NCI-H82 treated with DMSO at 0.1 percent for 48 hours (cell line): ENCODE measurements around the gene VWCE.
"Not testable (repeated sequence)": the region's sequence is repeated elsewhere in the genome, so short reads cannot be mapped to it uniquely, and the experiment has no call there.

Source experiments
- DNase-seq: peaks from one replicate; lab custom pipeline; 2025; ENCODE audit not compliant: unreplicated experiment; lab: John Stamatoyannopoulos, UW

Gene VWCE

DNA sequence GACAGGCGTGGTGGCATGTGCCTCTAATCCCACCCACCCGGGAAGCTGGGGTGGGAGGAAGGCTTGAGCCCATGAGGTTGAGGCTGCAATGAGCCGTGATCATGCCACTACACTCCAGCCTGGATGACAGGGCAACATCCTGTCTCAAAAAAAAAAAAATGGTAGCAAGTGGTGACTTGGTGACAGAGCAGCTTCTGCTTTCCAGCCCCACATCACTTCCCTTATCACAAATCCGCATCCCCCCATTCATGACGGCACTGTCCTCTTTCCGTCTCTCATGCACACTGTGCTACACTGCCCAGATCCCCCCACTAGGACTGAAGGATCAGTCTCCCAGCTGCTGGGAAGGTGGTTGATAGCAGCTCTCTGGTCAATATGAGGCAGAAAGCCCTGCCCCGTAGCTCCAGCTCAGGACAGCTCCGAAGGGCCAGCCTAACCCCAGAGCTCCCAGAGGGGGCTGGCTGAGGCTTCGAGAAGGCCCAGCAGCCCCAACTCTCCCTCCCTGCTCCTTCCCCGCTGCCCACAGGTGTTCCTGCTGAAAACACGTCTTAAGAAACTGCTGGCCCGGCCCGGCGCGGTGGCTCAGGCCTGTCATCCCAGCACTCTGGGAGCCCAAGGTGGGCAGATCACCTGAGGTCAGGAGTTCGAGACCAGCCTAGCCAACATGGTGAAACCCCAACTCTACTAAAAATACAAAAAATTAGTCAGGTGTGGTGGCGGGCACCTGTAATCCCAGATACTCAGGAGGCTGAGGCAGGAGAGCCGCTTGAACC lies 38.2 kb downstream of the VWCE start:
- no peak for DNase-seq

DNA sequence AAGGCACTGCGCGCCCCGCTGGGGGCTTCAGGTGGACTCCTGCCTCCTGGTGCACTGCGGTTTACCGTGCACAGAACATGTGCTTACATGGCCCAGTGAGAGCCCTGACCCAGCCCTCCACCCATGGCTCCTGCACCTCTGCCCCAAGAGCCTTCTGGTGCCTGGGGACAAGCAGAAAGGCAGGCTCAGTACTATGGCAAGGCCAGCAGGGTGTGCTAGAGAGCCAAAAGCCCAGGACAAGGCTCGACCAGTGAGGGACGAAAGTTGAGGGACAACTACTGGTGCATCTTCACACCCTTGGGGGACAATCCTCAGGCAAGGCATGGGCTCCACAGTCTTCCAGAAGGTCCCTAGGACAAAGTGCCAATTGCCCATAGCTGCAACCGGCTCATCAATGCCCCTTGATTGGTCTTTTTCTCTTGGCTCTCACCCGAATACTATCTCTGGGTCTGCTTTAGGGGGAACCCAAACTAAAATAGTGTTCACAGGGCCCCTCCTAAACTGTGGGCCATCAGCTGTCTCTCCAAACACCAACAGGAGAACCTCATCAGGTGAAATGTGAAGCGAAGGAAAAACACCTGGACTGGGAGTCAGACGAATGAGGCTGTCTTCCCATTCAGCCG lies 40.6 kb downstream of the VWCE start:
- peak; percentile 43 for DNase-seq

DNA sequence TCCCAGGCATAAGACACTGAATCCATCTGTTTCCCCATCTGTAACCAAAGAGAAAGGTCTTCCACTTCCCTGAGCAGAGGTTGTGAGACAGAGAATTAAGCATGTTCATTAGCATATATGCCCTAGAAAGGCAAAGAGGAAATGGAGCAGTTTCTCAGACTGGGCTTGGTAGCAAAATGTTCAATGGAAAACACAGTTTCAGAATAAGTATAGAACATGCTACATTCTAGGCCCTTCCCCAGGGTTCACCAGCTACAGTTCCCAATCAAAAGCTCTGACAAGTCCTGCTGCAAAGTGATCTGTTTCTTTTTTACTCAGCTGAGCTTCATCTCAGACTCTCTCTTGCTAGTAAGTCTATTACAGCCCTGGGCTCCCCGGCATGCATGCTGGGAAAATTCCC lies 42.8 kb downstream of the VWCE start:
- not testable (repeated sequence) for DNase-seq

DNA sequence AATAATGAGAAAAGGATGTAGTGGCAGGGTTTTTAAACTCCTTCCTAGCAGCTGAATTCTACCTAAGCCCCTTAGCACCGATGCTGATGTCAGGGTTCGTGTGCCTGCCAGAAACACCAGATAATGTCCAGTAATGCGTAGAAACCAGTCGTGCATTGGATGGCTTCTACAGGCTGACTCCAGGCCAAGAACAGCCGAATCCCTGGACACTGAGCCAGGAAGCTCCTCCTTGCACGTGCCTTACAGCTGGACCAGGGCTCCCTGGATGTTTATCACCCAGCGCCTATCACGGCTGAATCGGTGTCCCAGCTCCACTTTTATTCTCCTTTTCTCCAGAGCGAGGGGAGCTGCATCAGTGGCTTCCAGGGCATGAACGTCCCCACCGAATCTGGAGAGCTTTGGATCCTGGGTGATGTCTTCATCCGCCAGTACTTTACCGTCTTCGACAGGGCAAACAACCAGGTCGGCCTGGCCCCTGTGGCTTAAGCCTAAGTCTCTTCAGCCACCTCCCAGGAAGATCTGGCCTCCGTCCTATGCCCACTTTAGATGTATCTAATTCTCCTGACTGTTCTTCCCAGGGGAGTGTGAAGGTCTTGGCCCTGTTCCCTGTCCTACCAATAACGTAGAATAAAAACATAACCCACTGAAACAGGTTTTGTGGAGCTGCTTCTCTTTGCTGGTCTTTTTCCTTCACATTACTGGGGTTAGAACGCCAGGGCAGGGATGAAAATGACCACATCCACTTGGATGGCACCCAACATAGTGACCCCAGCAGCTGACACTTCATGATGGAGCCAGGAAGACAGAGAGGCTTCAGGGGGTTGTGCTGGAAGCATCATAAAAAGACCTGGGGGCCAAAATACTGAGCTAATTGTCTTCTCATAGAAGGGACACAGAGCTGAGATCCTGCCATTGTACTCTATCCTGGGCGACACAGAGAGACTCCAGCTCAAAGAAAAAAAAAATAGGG lies 44.0 kb downstream of the VWCE start:
- DNase-seq, result peak; percentile 1

DNA sequence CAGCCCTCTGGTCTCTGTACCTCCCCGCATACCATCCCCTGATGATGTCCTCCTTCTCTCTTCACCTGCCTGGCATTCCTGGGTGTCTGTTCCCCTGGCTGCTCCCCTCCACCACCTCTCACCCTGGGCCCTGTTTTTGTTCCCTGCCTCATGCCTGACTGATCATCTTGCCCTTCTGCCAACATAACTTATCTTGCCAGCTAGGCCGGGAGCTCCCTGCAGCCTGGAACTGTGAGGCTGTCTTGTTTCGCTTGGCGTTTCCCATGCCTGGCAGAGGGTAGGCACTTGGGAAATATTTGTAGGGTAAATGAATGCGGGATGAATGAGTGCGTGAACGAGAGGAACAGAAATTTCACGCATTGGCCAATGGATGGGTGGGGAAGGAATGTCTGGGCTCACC lies 45.9 kb downstream of the VWCE start:
- not testable (repeated sequence) for DNase-seq

DNA sequence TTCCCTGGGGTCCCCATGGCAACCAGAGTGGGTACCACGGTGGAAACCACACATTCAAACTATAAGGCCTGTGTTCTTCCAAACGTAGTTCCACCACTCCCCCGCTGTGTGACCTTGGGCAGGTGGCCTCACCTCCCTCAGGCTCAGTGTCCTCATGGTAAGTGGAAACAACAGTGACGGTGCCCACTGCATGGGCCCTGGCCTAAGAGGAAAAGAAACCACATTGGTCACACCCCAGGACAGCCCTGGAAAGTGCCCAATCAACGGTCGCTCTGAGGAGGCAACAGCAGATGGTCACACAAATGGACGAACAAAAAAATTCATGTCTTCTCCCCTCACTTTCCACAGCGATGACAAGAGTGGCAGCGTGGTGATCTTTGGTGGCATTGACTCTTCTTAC lies 47.0 kb downstream of the VWCE start:
- DNase-seq, result not testable (repeated sequence)

DNA sequence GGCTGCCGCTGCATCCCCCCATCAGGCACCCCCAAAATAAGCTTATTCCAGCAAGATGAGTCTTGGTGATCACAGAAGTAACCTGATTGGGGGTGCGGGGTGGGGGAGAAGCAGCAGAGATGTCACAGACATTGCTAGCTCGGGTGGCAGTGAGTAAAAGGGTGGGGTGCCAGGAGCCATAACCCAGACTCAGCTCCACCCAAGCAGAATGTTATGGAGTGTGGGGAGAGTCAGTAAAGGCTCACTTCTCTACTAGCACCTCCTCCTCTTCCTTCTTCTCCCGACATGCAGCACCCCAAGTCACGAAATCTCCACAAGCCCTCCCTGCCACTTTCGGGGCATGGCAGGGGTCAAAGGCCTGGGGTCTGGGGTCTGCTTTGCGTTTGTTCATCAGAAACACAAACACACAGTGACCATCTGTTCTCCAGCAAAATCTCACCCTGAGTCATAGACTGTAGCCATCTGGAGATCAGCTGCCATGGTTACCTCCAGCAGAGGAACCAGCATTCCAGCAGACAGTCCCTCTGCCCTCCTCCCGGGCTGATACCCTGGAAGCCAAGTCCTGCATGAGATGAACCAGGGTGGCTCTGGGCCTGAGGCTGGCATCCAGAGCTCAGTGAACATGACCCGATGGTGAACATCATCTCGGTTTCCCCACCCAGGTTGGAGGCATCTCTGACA lies 49.7 kb downstream of the VWCE start:
- not testable (repeated sequence) for DNase-seq

DNA sequence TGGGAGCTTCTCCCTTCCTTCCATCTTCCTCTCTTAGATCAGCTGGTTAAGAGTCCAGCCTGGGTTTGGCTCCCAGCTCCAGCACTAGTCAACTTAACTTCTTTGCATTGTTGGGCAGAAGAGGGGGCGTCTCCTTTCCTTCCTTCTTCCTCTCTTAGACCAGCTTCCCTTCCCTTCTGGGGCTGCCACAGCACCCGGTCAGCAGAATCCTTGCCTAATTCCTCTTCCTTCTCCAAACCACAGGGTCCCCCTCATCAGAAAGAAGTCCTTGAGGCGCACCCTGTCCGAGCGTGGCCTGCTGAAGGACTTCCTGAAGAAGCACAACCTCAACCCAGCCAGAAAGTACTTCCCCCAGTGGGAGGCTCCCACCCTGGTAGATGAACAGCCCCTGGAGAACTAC lies 53.6 kb downstream of the VWCE start:
- DNase-seq, result not testable (repeated sequence)

DNA sequence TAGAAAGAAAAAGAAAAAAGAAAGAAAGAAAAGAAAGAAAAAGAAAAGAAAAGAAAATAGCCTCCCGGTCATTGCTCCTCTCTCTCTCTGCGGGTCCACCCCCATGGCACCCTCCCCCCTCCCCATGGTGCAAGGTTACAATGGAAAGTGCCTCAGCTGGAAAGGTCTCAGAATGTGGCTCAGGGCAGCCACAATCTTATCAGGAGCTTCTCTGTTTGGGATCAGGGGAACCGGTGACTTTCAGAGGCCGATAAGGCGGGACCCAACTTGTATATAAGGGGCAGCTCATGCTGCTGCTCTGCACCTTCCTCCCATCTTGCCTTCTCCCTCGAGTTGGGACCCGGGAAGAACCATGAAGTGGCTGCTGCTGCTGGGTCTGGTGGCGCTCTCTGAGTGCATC lies 54.2 kb downstream of the VWCE start, which contains the start of gene PGA5:
TSS of gene PGA5 (plus strand) at position 301 of the 400 bp plus-strand sequence. CDS start at position 353, 52 bp downstream.
- DNase-seq, result not testable (repeated sequence)

DNA sequence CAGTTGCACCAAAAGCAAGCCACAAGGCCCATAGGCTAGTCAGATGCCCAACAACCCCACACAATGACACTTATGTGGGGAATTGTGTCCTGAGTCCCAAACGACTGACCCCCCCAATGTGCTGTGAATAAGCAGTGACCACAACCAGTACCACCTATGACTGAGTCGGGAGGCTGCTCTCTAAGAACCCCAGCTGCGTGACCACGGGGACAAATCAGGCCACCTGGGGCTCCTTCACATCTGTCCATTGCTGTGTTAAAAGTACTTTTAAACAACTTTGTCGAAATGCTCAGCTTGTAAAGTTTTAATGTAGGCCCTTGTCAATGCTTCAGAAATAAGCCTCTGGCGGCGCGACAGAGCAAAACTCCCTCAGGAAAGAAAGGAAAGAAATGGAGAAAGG lies 54.8 kb downstream of the VWCE start:
- DNase-seq, result not testable (repeated sequence)

DNA sequence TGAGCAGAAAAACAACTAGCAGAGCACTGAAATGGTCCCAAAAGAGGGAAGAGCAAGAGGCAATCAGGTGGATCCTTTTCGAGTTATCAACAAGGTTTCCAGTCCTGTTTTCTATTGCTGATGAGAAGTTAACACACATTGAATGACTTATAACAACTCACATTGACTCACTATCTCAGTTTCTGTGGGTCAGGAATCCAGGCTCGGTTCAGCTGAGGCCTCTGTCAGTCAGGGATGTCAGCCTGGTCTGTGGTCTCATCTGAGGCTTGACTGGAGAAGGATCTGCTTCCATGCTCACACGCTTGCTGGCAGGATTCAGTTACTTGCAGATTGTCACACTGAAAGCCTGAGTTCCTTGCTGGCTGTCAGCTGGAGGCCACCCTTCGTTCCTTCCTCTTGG lies 58.0 kb downstream of the VWCE start:
- DNase-seq, result not testable (repeated sequence)

DNA sequence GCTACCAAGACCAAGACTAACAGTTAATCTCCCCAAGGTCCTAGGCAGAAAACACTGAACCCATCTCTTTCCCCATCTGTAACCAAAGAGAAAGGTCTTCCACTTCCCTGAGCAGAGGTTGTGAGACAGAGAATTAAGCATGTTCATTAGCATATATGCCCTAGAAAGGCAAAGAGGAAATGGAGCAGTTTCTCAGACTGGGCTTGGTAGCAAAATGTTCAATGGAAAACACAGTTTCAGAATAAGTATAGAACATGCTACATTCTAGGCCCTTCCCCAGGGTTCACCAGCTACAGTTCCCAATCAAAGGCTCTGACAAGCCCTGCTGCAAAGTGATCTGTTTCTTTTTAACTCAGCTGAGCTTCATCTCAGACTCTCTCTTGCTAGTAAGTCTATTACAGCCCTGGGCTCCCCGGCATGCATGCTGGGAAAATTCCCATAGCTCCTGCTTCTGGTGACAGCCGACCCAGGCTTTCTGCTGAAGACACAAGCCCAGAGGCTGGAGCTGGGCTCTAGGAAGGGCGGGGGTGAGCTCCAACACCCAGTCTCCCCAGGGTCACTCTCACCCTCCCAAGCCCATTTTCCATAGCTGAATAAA lies 62.5 kb downstream of the VWCE start:
- DNase-seq, result not testable (repeated sequence)

DNA sequence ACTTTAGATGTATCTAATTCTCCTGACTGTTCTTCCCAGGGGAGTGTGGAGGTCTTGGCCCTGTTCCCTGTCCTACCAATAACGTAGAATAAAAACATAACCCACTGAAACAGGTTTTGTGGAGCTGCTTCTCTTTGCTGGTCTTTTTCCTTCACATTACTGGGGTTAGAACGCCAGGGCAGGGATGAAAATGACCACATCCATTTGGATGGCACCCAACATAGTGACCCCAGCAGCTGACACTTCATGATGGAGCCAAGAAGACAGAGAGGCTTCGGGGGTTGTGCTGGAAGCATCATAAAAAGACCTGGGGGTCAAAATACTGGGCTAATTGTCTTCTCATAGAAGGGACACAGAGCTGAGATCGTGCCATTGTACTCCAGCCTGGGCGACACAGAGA lies 63.5 kb downstream of the VWCE start:
- DNase-seq, result not testable (repeated sequence)

DNA sequence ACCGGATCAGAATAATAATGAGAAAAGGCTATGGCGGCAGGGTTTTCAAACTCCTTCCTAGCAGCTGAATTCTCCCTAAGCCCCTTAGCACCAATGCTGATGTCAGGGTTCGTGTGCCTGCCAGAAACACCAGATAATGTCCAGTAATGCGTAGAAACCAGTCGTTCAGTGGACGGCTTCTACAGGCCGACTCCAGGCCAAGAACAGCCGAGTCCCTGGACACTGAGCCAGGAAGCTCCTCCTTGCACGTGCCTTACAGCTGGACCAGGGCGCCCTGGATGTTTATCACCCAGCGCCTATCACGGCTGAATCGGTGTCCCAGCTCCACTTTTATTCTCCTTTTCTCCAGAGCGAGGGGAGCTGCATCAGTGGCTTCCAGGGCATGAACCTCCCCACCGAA lies 64.1 kb downstream of the VWCE start:
- not testable (repeated sequence) for DNase-seq

DNA sequence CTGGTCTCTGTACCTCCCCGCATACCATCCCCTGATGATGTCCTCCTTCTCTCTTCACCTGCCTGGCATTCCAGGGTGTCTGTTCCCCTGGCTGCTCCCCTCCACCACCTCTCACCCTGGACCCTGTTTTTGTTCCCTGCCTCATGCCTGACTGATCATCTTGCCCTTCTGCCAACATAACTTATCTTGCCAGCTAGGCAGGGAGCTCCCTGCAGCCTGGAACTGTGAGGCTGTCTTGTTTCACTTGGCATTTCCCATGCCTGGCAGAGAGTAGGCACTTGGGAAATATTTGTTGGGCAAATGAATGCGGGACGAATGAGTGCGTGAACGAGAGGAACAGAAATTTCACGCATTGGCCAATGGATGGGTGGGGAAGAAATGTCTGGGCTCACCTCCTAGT lies 65.7 kb downstream of the VWCE start:
- not testable (repeated sequence) for DNase-seq

DNA sequence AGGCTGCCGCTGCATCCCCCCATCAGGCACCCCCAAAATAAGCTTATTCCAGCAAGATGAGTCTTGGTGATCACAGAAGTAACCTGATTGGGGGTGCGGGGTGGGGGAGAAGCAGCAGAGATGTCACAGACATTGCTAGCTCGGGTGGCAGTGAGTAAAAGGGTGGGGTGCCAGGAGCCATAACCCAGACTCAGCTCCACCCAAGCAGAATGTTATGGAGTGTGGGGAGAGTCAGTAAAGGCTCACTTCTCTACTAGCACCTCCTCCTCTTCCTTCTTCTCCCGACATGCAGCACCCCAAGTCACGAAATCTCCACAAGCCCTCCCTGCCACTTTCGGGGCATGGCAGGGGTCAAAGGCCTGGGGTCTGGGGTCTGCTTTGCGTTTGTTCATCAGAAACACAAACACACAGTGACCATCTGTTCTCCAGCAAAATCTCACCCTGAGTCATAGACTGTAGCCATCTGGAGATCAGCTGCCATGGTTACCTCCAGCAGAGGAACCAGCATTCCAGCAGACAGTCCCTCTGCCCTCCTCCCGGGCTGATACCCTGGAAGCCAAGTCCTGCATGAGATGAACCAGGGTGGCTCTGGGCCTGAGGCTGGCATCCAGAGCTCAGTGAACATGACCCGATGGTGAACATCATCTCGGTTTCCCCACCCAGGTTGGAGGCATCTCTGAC lies 68.5 kb downstream of the VWCE start:
- not testable (repeated sequence) for DNase-seq

DNA sequence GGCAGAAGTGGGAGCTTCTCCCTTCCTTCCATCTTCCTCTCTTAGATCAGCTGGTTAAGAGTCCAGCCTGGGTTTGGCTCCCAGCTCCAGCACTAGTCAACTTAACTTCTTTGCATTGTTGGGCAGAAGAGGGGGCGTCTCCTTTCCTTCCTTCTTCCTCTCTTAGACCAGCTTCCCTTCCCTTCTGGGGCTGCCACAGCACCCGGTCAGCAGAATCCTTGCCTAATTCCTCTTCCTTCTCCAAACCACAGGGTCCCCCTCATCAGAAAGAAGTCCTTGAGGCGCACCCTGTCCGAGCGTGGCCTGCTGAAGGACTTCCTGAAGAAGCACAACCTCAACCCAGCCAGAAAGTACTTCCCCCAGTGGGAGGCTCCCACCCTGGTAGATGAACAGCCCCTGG lies 72.4 kb downstream of the VWCE start:
- not testable (repeated sequence) for DNase-seq

DNA sequence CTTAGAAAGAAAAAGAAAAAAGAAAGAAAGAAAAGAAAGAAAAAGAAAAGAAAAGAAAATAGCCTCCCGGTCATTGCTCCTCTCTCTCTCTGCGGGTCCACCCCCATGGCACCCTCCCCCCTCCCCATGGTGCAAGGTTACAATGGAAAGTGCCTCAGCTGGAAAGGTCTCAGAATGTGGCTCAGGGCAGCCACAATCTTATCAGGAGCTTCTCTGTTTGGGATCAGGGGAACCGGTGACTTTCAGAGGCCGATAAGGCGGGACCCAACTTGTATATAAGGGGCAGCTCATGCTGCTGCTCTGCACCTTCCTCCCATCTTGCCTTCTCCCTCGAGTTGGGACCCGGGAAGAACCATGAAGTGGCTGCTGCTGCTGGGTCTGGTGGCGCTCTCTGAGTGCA lies 73.1 kb downstream of the VWCE start, which contains the start of gene PGA4:
TSS of gene PGA4 (plus strand) at position 301 of the 400 bp plus-strand sequence. CDS start at position 355, 54 bp downstream.
- DNase-seq, result not testable (repeated sequence)

DNA sequence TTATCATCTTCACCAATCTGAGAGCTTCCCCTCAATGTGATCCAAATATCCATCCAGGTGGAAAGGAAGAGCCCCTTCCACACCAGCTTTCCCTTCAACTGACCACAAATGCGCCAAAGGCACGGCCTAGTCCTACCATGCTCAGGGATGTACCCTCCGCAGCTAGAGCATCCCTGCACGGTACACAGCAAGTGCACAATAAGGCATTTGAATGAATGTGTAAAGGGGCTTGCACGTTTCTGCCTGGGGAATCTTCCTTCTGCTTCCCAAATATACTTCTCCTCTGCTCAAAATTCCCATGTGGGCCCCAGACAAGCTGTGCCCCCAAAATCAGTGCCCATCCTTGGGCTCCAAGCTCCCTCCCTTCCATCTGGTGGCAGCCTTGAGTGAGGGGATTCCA lies 76.1 kb downstream of the VWCE start:
- DNase-seq, result not testable (repeated sequence)

DNA sequence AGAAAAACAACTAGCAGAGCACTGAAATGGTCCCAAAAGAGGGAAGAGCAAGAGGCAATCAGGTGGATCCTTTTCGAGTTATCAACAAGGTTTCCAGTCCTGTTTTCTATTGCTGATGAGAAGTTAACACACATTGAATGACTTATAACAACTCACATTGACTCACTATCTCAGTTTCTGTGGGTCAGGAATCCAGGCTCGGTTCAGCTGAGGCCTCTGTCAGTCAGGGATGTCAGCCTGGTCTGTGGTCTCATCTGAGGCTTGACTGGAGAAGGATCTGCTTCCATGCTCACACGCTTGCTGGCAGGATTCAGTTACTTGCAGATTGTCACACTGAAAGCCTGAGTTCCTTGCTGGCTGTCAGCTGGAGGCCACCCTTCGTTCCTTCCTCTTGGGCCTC lies 76.8 kb downstream of the VWCE start:
- not testable (repeated sequence) for DNase-seq
